PC-3 (cell line): Measurements from ENCODE around the gene BTBD2. TPM values are rescaled to one million over a fixed set of nuclear protein-coding genes. Genes with fewer than 3 reads are reported as not detected.
A peak's percentile ranks its signal among the peaks of the same experiment; 100 is the strongest.

Source experiments
- ATAC-seq: fragments of 200-7000 bp; cut with Tn5 transposase; 2 replicates; pipeline ENCODE4 v1.9.1; 2020; ENCODE audit warnings: mild to moderate bottlenecking, moderate library complexity
- BruUV-seq: library from RNA; stranded (reverse); fragments of 400-500 nt; replicated peaks from 2 replicates; lab custom pipeline; 2021; lab: Mats Ljungman, UMichigan
- CTCF ChIA-PET: fragments of 300-600 bp; sonication (Branson Sonifier 250); formaldehyde crosslinking; loops from one replicate; lab custom pipeline; 2022; ENCODE audit warnings: antibody characterized with exemption; lab: Charles Lee
- POLR2A ChIA-PET: fragments of 300-600 bp; sonication (Branson Sonifier 250); formaldehyde crosslinking; loops from one replicate; lab custom pipeline; 2022; ENCODE audit warnings: antibody characterized with exemption; ENCODE audit not compliant: unreplicated experiment; lab: Charles Lee
- DNase-seq: peaks from one replicate; pipeline ENCODE4 v3.0.0-alpha.2; 2015
- H2AFZ ChIP-seq: fragments of 300-600 bp; sonication (generic); 2 replicates; pipeline ENCODE4 v1.6.0; 2016; ENCODE audit warnings: antibody characterized with exemption, low read length
- H3F3A ChIP-seq: fragments of 300-600 bp; sonication (generic); one replicate; pipeline ENCODE4 v1.6.0; 2017; ENCODE audit warnings: antibody characterized with exemption, low read length, control low read depth, mild to moderate bottlenecking; ENCODE audit not compliant: unreplicated experiment
- H3K27ac ChIP-seq: fragments of 300-600 bp; sonication (generic); 2 replicates; pipeline ENCODE4 v1.5.1; 2016; ENCODE audit warnings: mild to moderate bottlenecking, low read length
- H3K27me3 ChIP-seq: fragments of 300-600 bp; sonication (generic); 2 replicates; pipeline ENCODE4 v1.6.1; 2016; ENCODE audit warnings: low read length, mixed read lengths
- H3K36me3 ChIP-seq: fragments of 300-600 bp; sonication (generic); 2 replicates; pipeline ENCODE4 v1.6.1; 2016; ENCODE audit warnings: low read depth, mixed run types, low read length, mixed read lengths
- H3K4me1 ChIP-seq: fragments of 300-600 bp; sonication (generic); 2 replicates; pipeline ENCODE4 v1.5.1; 2016; ENCODE audit warnings: low read length; ENCODE audit not compliant: insufficient read depth
- H3K4me2 ChIP-seq: fragments of 300-600 bp; sonication (generic); 2 replicates; pipeline ENCODE4 v1.6.0; 2016; ENCODE audit warnings: low read length
- H3K4me3 ChIP-seq: fragments of 300-600 bp; sonication (generic); 2 replicates; pipeline ENCODE4 v1.5.1; 2016; ENCODE audit warnings: mild to moderate bottlenecking, low read length, mixed read lengths
- H3K79me2 ChIP-seq: fragments of 300-600 bp; sonication (generic); 2 replicates; pipeline ENCODE4 v1.6.1; 2017; ENCODE audit warnings: low read length, mixed read lengths
- H3K9ac ChIP-seq: fragments of 300-600 bp; sonication (generic); 2 replicates; pipeline ENCODE4 v1.6.0; 2016; ENCODE audit warnings: mild to moderate bottlenecking, low read length
- H3K9me2 ChIP-seq: fragments of 300-600 bp; sonication (generic); replicated peaks from 2 replicates; pipeline ENCODE4 v1.6.1; 2016; ENCODE audit warnings: mixed run types, low read length, mixed read lengths
- H3K9me3 ChIP-seq: fragments of 300-600 bp; sonication (generic); 2 replicates; pipeline ENCODE4 v1.6.1; 2016; ENCODE audit warnings: low read length, mixed read lengths
- H4K20me1 ChIP-seq: fragments of 300-600 bp; sonication (generic); 2 replicates; pipeline ENCODE4 v1.6.1; 2016; ENCODE audit warnings: low read length, mixed read lengths
- CTCF ChIP-seq: fragments of 300-600 bp; sonication (generic); conservative IDR thresholded peaks from 2 replicates; pipeline ENCODE4 v1.5.1; 2017; ENCODE audit warnings: antibody characterized with exemption, low read depth, mild to moderate bottlenecking, low read length
- EZH2 ChIP-seq: fragments of 300-600 bp; sonication (generic); IDR thresholded peaks from one replicate; pipeline ENCODE4 v1.6.1; 2017; ENCODE audit warnings: antibody characterized with exemption, mild to moderate bottlenecking, low read length; ENCODE audit not compliant: unreplicated experiment
- EZH2phosphoT487 ChIP-seq: fragments of 300-600 bp; sonication (generic); IDR thresholded peaks from 2 replicates; pipeline ENCODE4 v1.6.1; 2018; ENCODE audit warnings: mild to moderate bottlenecking, antibody characterized with exemption, low read length, borderline replicate concordance
- intact Hi-C: fragments of 100-400 bp; cut with micrococcal nuclease; formaldehyde crosslinking; loops from 2 replicates; pipeline ENCODE4 v1.9.0; 2023
- total RNA-seq: library from RNA; depleted of rRNA; stranded (reverse); fragments of >200 nt; gene quantifications from 2 replicates; pipeline ENCODE4 v1.2.3, GENCODE V29; 2014

The BTBD2 gene
- total RNA-seq, 1 experiment from 2014 or later = 72.0 TPM

GRCh38 chr19:2041683-2042484 lies 26.4 kb upstream of the BTBD2 start:
- intact Hi-C loops = no loop called here
- no TSS peak for BruUV-seq

DNA sequence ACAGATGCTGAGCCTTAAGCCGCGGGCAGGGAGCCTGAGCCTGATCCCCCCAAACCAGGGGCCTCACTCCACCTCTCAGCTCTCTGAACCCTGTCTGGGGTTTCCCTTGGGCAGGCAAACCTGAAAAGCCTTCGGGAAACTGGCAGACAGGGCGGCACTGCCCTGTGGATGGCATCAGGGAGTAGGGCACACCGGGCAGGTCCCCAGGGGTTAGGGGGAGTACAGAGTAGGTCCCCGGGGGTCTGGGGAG lies 25.8 kb upstream of the BTBD2 start:
- ChIA-PET POLR2A (no interaction called here), CTCF (interaction anchor here (0.6 kb wide), 1 partner anchor 50 kb away, joined by 4 read pairs; no protein-coding TSS in a partner anchor)
- DNase-seq = no peak
- intact Hi-C loops = no loop called here
- H3K9me2 ChIP-seq = no peaks in the 10 kb centered on the region
- H3K4me1 ChIP-seq = no peaks in the 10 kb centered on the region
- no peaks in the 10 kb centered on the region for H3K9me3 ChIP-seq
- no peak overlapping the region for H3K9ac ChIP-seq
- no peaks in the 10 kb centered on the region for H4K20me1 ChIP-seq
- H3K36me3 ChIP-seq = peaks cover 2% of the 10 kb centered on the region; the same call in 1 of the 2 replicates
- H3K4me3 ChIP-seq = no peak overlapping the region
- no peak overlapping the region for H2AFZ ChIP-seq
- H3F3A ChIP-seq = no peaks in the 10 kb centered on the region
- no peak overlapping the region for H3K4me2 ChIP-seq
- H3K27ac ChIP-seq = no peak overlapping the region
- no peak for ATAC-seq
- H3K79me2 ChIP-seq = peaks cover 8% of the 10 kb centered on the region; the same call in 1 of the 2 replicates
- BruUV-seq = no TSS peak
- no peaks in the 10 kb centered on the region for H3K27me3 ChIP-seq
- no peak for TF ChIP-seq EZH2
- TF ChIP-seq CTCF = no peak
- TF ChIP-seq EZH2phosphoT487 = no peak

More at GRCh38 chr19:2041683-2042484, 26.4 kb upstream of the BTBD2 start:
- no peak overlapping the region for H3K4me2 ChIP-seq
- H3K79me2 ChIP-seq = peaks cover 13% of the 10 kb centered on the region
- H3K9ac ChIP-seq = no peak overlapping the region
- no peak overlapping the region for H3K27ac ChIP-seq
- no peaks in the 10 kb centered on the region for H3K27me3 ChIP-seq
- H3F3A ChIP-seq = no peaks in the 10 kb centered on the region
- H3K4me1 ChIP-seq = no peaks in the 10 kb centered on the region
- no peak overlapping the region for H3K4me3 ChIP-seq
- no peaks in the 10 kb centered on the region for H3K9me2 ChIP-seq
- H4K20me1 ChIP-seq = peaks cover 2% of the 10 kb centered on the region
- POLR2A ChIA-PET = no interaction called here
- DNase-seq = peak; percentile 51
- TF ChIP-seq EZH2 (no peak), EZH2phosphoT487 (no peak), CTCF (no peak)
- no peaks in the 10 kb centered on the region for H3K9me3 ChIP-seq
- H3K36me3 ChIP-seq = peaks cover 2% of the 10 kb centered on the region; the same call in 1 of the 2 replicates
- CTCF ChIA-PET = interaction anchor here (0.6 kb wide), 1 partner anchor 49 kb away, joined by 4 read pairs; no protein-coding TSS in a partner anchor
- H2AFZ ChIP-seq = no peak overlapping the region
- ATAC-seq = peak; percentile 76
